Transverse colon (tissue), 4 donors: Measurements from ENCODE around the gene CPN1. TPM values are rescaled to one million over a fixed set of nuclear protein-coding genes. Genes with fewer than 3 reads are reported as not detected.

Experiments used
- DNase-seq: peaks from one replicate; pipeline ENCODE4 v3.0.0-alpha.2; 2019
- H3K27ac ChIP-seq, 4 donors: fragments of 200-600 bp; sonication (generic); 2 replicates each; pipeline ENCODE4 v1.5.1; 2016 to 2018; ENCODE audit warnings: inconsistent platforms in 4 of 4
- H3K27me3 ChIP-seq: fragments of 200-600 bp; sonication (generic); 2 replicates; pipeline ENCODE4 v1.5.1; 2017; ENCODE audit warnings: inconsistent platforms
- H3K36me3 ChIP-seq, 4 donors: fragments of 200-600 bp; sonication (generic); 2 replicates each; pipeline ENCODE4 v1.5.1; 2017 to 2019; ENCODE audit warnings: inconsistent platforms in 4 of 4
- H3K4me1 ChIP-seq, 4 donors: fragments of 200-600 bp; sonication (generic); 2 replicates each; pipeline ENCODE4 v1.5.1; 2017 to 2020; ENCODE audit warnings: inconsistent platforms in 4 of 4
- H3K4me3 ChIP-seq, 4 donors: fragments of 200-600 bp; sonication (generic); 1 replicate in 1 of 4; 2 replicates in 3 of 4; pipeline versions ENCODE4 v1.5.1 to v1.6.1; 2017 to 2019; ENCODE audit warnings: inconsistent platforms in 4 of 4
- H3K9me3 ChIP-seq, 2 donors: fragments of 200-600 bp; sonication (generic); 2 replicates each; pipeline ENCODE4 v1.5.1; 2017 to 2019; ENCODE audit warnings: inconsistent platforms in 2 of 2
- CTCF ChIP-seq, 5 experiments: fragments of 200-600 bp in 3 of 5; fragments of 450-650 bp in 2 of 5; sonication (generic) in 3 of 5; IDR thresholded peaks; 1 replicate in 2 of 5; 2 replicates in 3 of 5; pipeline ENCODE4 v1.5.1; 2016 to 2017; ENCODE audit warnings: antibody characterized with exemption in 5 of 5, inconsistent platforms in 3 of 5, mild to moderate bottlenecking in 2 of 5, moderate library complexity in 1 of 5
- EP300 ChIP-seq: sonication (generic); formaldehyde crosslinking; IDR thresholded peaks from one replicate; pipeline ENCODE4 v1.6.1; 2017; ENCODE audit warnings: antibody characterized with exemption, low read depth
- POLR2A ChIP-seq: fragments of 450-650 bp; IDR thresholded peaks from one replicate; pipeline ENCODE4 v1.6.1; 2016; ENCODE audit warnings: antibody characterized with exemption, mild to moderate bottlenecking, moderate library complexity
- POLR2AphosphoS5 ChIP-seq, 3 donors: sonication (generic); formaldehyde crosslinking; IDR thresholded peaks; one replicate each; pipeline ENCODE4 v1.6.1; 2016; ENCODE audit warnings: antibody characterized with exemption in 3 of 3
- WGBS, 2 donors: methylation state at CpG; one replicate each; pipeline ENCODE4 v1.1.5; 2018; ENCODE audit warnings: low coverage in 1 of 2; 5-methylcytosine and 5-hydroxymethylcytosine counted together
- in situ Hi-C, 4 donors: fragments of 200-750 bp; cut with MboI; loops; one replicate each; pipeline versions ENCODE4 v1.15.0 to v1.15.1; 2017; ENCODE audit warnings: low sequenced_read_pairs in 3 of 4, low pct_ligation_motif_present in 1 of 4, low pct_unique_long_range_greater_than_20kb in 1 of 4
- intact Hi-C: fragments of 100-400 bp; cut with DNase I; formaldehyde crosslinking; loops from one replicate; pipeline ENCODE4 v1.15.1; 2023; ENCODE audit warnings: low total_unique reads
- total RNA-seq, 4 donors: library from RNA; depleted of rRNA; stranded (reverse); fragments of >200 nt; gene quantifications; one replicate each; pipeline ENCODE4 v1.1.0, GENCODE V29; 2016

The CPN1 gene
- total RNA-seq, 4 donors from 2014 or later: not detected

GRCh38 chr10:100024748-100025147 is 56.9 kb downstream of the CPN1 start:
- no peak overlapping the region for H3K27ac ChIP-seq
- H3K27me3 ChIP-seq: no peaks in the 10 kb centered on the region
- intact Hi-C loops: no loop called here
- no peak overlapping the region for H3K4me3 ChIP-seq
- 85 to 90% methylated on average over 11 of the region's 11 CpGs for WGBS, 2 donors
- DNase-seq: no peak
- peaks cover 0 to 6% of the 10 kb centered on the region in 2 donors for H3K9me3 ChIP-seq
- no peaks in the 10 kb centered on the region for H3K4me1 ChIP-seq
- H3K36me3 ChIP-seq: no peaks in the 10 kb centered on the region
- TF ChIP-seq EP300 (no peak), POLR2AphosphoS5 (IDR thresholded peaks at IDR 0.05) (no peak), CTCF (IDR thresholded peaks at IDR 0.05) (no peak), POLR2A (no peak)
- in situ Hi-C loops: no loop called here

GRCh38 chr10:100022403-100022802 is 59.3 kb downstream of the CPN1 start:
- TF ChIP-seq EP300: no peak
- TF ChIP-seq POLR2AphosphoS5 (IDR thresholded peaks at IDR 0.05): no peak
- H3K4me3 ChIP-seq: no peak overlapping the region
- H3K4me1 ChIP-seq: no peaks in the 10 kb centered on the region
- intact Hi-C loops (no loop called here), in situ Hi-C loops (no loop called here)
- no peak overlapping the region for H3K27ac ChIP-seq
- no peak for DNase-seq
- WGBS, 2 donors: 29 to 52% methylated on average over 1 to 2 of the region's 2 CpGs
- H3K9me3 ChIP-seq: no peaks in the 10 kb centered on the region
- H3K36me3 ChIP-seq: no peaks in the 10 kb centered on the region
- no peaks in the 10 kb centered on the region for H3K27me3 ChIP-seq

GRCh38 chr10:100021322-100021721 is 60.3 kb downstream of the CPN1 start:
- in situ Hi-C loops (no loop called here), intact Hi-C loops (no loop called here)
- no peaks in the 10 kb centered on the region for H3K27me3 ChIP-seq
- 75 to 85% methylated on average over 1 of the region's 1 CpG for WGBS, 2 donors
- DNase-seq: no peak
- no peak overlapping the region for H3K4me3 ChIP-seq
- no peak overlapping the region for H3K27ac ChIP-seq
- no peaks in the 10 kb centered on the region for H3K36me3 ChIP-seq
- TF ChIP-seq POLR2AphosphoS5 (IDR thresholded peaks at IDR 0.05) (no peak), POLR2A (no peak), EP300 (no peak), CTCF (IDR thresholded peaks at IDR 0.05) (no peak)
- no peaks in the 10 kb centered on the region for H3K4me1 ChIP-seq
- H3K9me3 ChIP-seq: no peaks in the 10 kb centered on the region

GRCh38 chr10:100020886-100021253 is 60.8 kb downstream of the CPN1 start:
- intact Hi-C loops: no loop called here
- no peaks in the 10 kb centered on the region for H3K27me3 ChIP-seq
- DNase-seq: no peak
- TF ChIP-seq POLR2A (no peak), CTCF (IDR thresholded peaks at IDR 0.05) (no peak), POLR2AphosphoS5 (IDR thresholded peaks at IDR 0.05) (no peak), EP300 (no peak)
- H3K4me3 ChIP-seq: no peak overlapping the region
- no peaks in the 10 kb centered on the region for H3K9me3 ChIP-seq
- no peak overlapping the region for H3K27ac ChIP-seq
- WGBS, 2 donors: 70% methylated on average over 11 of the region's 11 CpGs; no CpG with 5 or more reads in 1 of the 2 donors
- in situ Hi-C loops: no loop called here
- no peaks in the 10 kb centered on the region for H3K4me1 ChIP-seq
- no peaks in the 10 kb centered on the region for H3K36me3 ChIP-seq

- Histone ChIP-seq H3K27me3 (no peaks in the 10 kb centered on the region), H3K36me3 (no peaks in the 10 kb centered on the region), H3K27ac (no peak overlapping the region), H3K9me3 (no peaks in the 10 kb centered on the region), H3K4me3 (no peak overlapping the region), H3K4me1 (no peaks in the 10 kb centered on the region)
- intact Hi-C loops (no loop called here), in situ Hi-C loops (no loop called here)
- no peak for DNase-seq
- 34 to 36% methylated on average over 3 to 5 of the region's 5 CpGs for WGBS, 2 donors
- TF ChIP-seq EP300 (no peak), CTCF (IDR thresholded peaks at IDR 0.05) (no peak), POLR2A (no peak), POLR2AphosphoS5 (IDR thresholded peaks at IDR 0.05) (no peak)
Observed at GRCh38 chr10:100020142-100020885, 61.4 kb downstream of the CPN1 start.
